NCI-H446 (cell line): ENCODE data around the gene SPNS3.

Experiments
- DNase-seq, 2 experiments: peaks; one replicate each; lab custom pipeline; 2025; lab: John Stamatoyannopoulos, UW

Gene SPNS3

DNA sequence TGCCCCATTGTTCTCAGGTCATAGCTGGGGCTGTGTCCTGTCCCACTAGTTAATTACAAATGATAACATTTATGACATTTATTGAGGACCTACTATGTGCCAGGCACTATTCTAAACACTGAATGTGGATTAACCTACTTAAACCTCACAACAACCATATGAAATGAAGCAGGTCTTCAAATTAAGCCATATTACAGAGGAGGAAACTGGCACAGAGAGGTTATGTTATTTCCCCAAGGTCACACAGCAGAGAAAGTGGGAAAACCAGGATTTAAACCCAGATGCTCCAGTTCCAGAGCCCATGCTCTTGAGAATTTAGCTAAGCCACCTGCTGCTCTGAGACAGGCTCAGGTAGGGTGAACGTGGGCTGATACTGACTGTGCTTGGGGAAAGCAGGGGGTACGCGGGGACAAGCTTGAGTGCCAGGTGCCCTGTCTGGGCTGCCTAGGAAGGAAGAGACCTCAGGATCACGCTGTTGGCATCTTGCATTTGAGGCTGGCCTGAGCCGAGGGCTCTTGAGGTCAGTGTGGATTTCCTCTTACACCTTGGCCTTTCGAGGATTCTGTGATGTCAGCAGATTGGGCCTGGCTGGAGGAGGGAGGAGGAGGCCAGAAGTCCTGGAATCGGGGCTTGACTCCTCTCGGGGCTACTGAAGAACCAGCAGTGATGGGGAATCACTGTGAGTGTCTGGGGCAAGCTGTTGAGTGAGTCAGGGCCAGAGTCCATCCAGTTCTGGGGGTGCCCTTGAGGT, 73.8 kb downstream of the SPNS3 start:
- no peak for DNase-seq

DNA sequence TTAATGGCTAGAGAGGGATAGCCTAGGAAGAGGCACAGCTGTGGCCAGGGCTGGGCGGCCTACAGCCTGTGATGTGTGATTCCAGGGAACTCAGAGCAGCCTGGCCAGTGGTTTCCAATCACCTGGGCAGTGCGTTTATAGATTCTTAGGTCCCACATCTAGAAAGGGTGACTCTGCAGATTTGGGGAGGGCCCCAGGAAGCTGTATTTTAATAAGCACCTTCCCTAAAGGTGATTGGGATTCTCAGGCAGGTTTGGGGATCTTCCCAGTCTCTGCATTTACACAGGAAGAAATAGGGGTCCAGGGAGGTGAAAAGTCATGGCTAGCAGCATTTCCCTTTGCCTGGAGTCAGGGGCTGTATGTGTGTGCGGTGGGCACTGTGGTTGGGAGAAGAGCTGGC, 74.5 kb downstream of the SPNS3 start:
- no peak for DNase-seq

DNA sequence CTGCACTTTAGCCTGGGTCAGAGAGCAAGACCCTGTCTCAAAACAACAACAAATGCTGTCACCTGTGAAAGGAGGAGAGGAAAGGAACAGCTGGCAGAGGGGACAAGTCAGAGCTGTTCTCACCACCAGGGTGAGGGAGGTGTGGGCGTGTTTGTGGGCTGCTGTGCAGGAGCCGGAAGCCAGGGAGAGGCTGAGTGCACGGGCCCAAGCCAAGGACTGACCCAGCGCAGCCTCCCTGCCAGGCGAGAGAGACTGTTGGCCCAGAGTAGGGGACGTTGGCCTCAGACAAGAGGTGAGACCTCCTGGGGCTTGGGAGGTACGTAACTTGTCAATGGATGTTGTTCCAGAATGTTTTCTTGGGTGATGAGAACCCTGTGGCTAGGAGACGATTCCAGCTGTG, 75.7 kb downstream of the SPNS3 start:
- DNase-seq = no peak

DNA sequence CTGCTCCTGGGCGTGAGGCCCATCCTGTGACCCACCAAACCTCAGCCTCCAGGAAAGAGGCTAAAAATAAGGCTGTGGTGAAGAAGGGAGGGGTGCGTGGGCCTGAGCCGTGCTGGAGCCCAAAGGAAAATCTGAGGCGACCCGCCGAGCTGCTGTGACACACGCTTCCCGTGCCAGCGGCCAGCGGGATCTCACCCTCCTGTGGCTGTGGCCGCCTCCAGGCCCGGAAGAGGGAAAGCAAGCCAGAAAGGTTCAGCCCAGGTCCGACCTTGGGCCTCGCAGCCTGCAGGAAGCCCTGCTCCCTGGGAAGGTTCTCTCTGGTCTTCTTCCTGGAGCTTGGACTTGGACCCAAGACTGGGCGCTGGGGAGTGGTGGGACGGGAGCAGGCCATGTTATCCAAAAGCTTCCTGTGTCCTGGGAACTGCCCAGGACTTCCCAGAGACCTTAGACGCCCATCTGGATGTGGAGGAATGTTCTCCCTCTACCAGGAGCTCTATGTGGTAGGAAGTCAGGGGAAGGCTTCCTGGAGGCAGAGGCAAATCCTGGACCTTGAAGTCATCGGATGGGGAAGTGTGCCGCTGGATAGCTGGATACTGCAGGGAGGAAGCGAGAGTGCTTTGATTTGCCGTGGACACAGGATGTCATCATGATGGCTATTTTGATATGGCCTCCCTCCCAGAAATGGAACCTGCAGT, 76.3 kb downstream of the SPNS3 start:
- DNase-seq = no peak

DNA sequence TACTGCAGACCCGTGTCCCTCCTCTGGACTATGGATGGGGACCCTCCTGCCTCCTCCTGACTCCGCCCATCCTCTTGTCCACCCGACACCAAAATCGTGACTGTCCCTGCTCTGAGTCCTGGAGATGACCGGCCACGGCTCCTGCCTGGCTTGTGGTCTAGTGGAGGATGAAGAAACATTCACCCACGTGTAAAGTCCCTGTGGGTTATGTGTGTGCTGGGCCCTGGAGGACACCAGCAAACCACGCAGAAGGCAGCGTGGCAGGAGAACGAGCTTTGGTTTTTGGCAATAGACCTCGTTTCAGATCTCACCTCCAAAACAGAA, 76.8 kb downstream of the SPNS3 start:
- no peak for DNase-seq

DNA sequence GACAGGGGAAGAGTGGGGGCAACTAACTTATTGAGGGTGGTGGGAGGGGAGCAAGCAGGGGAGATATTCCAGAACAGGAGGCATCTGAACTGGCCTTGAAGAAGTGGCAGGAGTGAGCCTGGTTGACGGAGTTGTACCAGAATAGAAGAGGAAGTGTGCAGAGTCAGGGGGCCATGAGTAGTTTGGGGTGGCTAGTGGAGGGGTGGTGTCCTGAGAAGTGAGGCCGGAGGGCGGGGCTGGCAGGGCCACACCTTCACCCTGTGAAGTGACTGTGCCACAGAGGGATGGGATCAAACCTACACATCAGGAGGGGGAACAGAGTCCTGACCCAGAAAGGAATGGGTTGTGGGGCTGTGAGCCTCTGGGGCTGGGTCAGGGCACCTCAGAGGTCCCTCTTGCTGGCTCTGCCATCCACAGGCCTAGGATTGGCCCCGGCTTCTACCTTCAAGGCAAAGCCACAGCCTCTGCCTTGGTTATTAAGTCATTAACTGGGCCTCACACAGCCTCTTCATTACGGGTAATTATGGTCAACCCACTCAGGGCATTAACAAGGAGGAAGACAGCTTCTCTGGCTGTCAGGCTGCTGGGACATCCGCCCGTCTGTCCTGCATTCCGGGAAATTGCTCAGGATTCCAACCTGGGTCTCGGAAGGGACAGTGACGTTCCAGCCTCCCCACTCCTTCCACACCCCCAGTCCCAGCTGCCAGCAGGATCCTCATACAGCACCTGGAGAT, 77.6 kb downstream of the SPNS3 start:
- no peak for DNase-seq

DNA sequence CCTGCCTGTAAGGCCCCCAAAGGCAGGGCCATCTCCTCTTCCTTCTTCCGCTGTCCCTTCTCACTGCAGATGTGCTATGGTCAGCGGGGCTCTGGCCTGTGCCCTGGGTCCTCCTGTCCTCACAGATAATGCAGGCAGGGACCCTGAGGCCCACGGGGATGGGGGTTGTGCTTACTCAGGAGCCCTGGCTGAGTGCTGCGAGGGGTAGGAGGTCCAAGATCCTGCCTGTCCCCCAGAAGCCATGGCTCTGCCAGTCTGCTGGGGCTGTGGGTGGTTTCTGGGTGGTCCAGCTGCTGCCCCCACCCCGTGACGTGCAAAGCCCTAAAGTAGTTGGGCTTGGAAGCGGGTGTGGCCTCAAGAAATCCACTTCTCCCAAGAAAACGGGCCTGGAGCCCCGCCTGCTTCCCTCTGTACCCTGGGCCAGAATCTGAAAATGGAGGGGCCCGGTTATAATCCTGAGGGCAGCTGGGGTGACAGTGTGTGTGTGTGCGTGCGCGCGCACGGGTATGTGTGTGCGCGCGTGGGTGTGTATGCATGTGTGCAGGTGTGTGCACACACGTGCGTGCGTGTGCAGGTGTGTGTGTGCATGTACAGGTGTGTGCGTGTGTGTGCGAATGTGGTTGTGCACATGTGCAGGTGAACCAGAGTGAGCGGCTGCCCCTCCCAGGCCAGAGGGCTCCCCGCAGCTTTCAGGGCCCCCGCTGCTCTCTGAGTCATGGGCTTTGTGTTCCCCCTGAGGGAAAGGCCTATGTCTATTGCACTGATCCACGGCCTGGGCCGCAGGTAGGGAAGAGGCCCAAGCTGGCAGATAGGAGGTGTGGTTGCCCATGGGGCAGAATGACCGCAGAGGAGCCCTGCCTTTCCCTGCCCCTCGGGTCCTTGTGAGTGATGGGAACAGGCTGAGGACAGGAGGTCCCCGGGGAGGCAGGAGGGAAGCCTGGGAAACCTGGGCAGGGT, 78.7 kb downstream of the SPNS3 start:
- no peak for DNase-seq

DNA sequence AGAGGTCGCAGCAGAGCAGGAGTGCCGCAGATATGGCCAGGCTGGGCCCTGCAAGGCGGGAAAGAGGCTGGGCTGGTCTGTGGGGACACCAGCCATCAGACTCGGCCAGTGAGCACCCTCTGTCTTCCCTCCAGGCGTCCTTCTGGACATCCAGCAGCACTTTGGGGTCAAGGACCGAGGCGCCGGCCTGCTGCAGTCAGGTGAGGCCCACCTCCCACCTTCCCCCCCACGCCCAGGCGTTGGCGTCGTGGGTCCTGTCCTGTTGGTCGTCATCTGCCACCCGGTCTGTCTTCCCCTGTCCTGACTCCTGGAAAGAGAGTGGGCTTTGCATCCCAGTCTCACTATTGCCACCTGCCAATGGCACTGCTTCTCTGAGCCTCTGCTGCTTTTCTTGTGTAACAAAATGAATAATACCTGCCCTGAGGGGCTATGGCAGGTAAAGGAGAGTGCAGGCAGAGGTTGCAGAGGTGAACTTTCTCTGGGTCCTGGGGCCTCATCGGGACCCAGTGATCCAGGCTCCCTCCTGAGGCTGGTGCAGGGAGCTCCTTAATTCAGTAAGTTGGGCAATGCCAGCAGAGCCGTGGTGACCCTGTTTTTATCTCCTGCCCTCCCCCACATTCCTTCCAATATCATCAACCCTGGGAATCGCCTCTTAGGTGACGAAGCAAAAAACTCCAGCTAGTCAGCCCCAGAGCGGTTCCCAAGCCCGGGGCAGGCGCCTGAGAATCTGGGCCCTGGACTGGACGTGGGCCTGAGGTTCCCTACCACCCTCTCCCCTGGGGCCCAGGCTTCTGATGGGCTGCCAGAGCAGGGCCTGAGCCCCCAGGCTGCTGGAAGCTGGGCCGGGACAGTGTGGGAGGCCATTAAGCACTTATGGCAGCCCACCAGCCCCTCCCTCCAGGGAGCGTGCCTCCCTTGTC, 79.6 kb downstream of the SPNS3 start:
- DNase-seq = no peak

DNA sequence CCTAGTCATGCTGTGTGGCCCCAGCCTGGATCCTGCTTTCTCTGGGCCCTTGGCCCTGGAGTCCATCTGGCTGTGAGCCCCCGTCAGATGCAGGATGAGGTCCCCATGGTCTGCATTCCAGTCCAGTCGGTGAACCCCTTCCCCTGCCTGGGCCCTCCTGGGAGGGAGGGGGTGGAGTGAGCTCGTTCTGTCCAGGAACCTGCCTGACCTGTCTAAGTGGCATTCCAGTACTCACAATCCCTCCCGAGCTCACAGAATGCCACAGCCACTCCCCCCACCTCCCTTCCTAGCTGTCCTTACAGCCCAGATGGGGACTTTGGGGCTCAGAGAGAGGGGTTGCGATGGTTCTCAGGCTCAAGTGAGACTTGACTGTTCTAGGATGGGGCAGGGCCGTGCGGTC, 80.5 kb downstream of the SPNS3 start:
- DNase-seq = no peak

DNA sequence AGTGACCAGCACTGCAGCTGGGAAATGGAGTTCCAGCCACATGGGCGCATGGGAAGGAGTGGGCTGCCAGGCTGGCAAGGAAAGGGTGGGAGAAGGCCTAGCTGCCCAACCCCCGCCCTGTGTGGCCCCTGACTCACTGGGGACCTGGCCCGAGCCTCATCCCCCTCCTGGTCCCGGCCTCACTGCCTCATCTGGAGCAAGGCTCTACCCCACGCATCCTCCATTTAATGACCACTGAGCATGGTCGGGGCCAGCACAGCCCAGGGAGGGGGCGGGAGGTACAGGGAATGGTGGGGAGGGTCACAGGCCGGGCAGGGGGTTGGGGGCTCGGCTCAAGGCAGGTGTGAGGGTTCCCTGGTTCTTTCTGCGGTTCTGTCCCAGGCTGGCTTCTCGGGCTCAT, 81.0 kb downstream of the SPNS3 start:
- no peak for DNase-seq

DNA sequence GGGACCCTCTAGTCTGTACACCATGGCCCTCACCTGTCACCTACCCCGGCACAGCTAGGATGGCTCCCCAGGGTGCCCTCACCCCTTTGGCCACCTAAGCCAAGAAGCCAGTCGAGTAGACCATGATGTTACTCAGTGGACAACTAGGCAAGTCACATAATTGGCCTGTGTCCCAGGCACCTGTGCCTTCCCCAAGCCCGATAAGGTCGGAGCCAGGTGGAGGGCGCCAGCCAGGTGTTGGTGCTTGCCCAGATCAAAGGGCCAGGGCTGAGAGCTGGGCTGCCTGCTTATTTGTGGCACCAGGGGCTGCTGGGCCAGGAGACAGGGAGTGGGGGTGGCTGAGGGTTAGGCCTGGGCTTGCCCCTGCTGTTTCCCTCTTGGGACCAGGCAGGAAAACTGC, 81.8 kb downstream of the SPNS3 start:
- DNase-seq = no peak

DNA sequence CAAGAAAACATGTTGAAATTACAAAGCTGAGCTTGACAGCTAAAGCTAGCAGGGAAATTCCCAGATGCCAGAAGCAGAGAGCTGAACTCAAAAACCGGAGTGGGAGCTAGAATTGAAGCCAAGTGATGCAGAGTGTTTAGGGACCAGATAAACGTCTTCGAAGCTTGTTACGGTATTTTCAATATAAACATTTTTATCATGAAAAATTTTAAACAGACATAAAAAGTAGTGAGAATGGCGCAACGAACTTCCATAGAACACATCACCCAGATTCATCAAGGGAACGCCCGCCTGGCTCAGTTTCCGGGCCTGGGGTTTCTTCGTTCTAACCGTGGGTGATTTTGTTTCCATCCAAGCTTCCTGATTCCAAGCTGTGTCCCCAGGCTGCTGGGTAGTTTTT, 83.0 kb downstream of the SPNS3 start:
- DNase-seq = no peak

DNA sequence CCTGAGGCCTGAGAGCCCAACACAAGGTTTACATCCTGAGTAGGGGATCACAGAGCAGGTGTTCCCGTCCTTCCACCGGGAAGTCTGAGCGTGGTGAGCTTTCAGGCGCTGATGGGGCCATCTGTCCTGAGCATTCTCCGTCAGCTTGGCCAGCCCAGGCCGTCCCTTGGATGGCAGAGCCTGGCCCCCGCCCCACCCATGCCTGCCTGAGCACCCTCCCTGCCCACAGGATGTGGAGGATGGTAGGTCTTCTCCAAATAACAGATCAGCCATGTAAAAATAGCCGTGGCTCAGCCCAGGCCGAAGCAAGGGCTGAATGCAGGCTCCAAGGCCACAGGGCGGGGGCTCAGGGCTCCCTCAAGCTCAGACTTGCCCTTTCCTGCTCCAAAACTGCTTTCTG, 85.2 kb downstream of the SPNS3 start:
- no peak for DNase-seq

DNA sequence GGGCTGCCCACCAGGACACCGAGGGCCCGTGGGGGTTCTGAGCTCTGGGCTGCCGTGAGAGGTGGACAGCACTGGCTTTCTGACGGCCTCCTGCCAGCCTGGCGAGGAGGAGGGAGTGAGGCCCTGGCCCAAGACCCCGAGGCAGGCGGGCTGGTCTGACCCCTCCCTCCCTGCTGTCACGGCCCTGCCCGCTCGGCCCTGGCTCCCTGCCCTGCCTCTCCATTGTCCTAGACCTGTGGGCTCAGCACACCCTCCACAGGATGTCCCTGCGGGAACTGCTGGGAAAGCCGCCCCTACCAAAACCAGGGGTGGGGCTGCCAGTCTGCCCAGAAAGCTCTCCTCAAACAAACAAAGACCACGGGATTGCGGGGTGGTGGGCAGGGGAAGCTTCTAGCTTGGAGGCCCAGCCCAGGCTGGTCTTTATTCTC, 85.6 kb downstream of the SPNS3 start:
- DNase-seq = no peak

DNA sequence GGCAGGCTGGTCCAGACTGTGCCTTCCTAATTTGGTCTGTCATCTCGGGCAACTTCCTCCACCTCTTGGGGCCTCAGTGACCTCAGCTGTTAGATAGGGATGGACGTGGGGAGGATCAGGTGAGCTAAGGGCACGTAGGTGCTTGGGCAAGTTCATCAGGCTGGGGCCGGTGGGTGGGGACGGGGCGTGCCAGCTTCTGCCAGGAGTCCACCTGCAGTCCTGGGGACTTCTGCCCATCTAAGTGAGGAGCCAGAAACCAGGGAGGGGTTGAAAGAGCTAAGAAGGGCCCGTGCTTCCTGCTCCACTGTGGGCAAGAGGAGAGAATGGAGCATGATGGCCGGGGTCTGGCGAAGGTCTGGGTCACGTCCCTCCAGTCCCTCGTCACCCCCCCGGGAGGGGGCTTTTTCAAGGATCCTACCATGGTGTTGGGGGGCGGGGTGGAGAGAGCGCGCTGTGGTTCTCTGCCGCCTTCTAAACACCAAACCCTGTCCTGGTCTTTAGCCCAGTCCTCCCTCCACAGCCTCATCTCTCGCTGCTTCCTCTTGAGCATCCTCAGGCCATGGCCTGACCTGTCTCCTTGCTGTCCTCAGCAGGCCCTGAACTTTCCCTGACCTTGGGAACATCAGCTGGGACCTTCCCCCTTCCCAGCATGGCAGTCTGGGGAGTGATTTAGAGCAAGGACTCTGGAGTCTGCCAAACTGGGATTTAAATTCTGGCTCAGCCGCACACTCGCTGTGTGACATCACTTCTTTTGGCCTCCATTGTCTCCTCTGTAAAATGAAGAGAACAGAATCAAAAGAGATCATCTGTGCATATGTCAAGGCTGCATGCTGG, 86.5 kb downstream of the SPNS3 start:
- DNase-seq = peak in 1 of 2 experiments; percentile 28

DNA sequence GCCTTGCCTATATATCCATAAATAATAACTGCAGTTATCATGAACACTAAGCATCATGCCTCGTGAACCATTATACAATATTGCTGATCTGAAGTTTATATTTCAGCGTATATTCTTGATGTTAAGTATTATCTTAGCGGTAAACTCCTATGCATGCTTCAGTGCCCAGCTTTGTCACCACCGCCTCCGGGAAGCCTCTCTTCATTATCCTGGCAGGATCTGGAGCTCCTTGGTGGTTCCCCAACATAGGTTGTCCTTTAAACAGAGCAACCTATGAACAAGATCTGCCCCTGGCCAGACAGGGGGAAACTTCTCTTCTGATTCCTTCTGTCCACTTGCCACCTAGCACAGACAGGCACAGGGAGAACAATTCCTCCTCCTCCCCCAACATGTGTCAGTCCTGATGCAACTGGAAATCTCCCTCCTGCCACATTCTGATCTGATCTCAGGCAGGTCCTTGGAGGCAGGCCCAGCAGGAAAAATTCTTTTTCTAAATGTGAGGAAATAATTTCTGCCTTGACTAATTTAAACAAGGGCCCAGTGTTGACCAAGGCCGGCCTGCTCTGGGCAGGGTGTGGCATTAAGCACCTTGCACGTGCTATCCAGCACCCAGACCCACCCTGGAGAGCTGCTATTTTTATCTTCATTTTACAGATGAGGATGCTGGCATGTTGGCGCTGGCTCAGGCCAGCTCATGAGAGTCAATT, 87.3 kb downstream of the SPNS3 start:
- DNase-seq = no peak

DNA sequence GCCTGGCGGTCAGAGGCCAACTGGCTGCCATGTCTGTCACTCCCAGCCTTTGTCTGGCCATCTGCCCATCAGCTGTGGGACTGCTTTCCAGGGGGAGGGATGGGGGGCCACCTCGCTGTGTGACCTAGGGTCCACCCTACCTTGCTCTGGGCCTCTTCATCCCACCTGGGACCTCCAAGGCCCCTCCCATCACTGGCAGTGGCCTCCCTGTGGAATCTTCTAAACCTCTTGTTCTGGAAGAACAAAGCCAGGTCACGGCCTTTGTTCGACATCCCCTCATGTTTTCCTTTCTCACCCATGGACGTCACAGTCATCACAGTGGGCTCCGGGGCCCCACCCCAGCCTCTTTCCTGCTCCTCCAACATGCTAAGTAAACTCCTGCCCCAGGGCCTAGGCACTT, 88.9 kb downstream of the SPNS3 start:
- no peak for DNase-seq

DNA sequence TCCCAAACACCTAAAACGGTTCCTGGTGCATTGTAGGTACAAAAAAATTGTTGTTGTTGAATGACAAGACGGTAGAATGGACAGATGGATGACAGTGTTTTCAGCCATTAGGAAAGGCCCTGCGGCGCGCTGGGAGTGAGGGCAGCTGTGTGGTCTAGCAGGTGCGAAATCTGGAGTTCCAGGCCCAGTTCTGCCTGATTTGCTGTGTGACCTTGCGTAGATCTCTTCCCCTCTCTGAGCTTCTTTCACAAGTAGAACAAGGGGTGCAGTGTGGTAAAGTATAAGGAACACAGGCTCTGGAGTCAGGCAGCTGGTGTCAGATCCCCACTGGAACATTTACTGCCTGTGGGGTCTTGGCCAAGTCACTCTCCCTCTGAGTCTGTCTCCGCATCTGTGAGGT, 90.2 kb downstream of the SPNS3 start:
- no peak for DNase-seq

DNA sequence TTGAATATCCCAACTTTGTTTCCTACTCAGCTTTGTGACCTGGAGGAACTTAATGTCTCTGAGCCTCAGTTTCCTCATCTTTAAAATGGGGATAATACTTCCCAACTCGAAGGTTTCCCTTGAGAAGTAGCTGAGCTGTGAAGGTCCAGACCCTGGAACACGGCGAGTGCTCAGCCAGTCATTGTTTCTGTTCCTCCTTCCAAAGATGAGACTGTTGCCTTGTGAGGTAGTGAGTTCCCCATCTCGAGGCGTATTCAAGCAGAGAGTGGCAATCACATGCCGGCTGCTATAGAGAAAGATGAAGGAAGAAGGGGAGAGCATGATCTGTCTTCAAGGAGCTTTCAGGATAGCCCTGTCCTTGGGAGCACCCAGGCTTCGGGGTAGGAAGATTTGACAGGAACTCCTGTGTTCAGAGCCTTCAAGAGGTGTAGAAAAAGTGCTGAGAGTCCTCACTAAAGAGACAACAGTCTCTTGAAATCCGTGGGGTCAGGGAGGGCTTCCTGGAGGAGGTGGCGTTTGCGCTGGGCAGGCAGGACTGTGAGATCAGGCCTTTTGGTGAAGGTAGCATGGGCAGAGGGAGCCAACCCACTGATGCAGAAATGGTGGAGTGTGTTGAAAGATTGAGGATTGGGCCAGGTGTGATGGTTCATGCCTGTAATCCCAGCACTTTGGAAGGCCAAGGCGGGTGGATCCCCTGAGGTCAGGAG, 92.1 kb downstream of the SPNS3 start:
- no peak for DNase-seq
